ENCODE data around the gene NBDY.
"Not testable (repeated sequence)": the region's sequence is repeated elsewhere in the genome, so short reads cannot be mapped to it uniquely, and the experiment has no call there.

Gene NBDY, protein sequence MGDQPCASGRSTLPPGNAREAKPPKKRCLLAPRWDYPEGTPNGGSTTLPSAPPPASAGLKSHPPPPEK

GRCh38 chrX:56729152-56729850 is at the start of gene NBDY:
Gene NBDY (plus strand): TSS chrX:56729243. CDS start chrX:56729354, 111 bp downstream.
- H3K27me3 ChIP-seq (ENCODE audit: control insufficient read depth, insufficient read depth, low read length), result no peaks in the 10 kb centered on the region
- H3K27ac ChIP-seq (ENCODE audit: low read depth, low read length), result peak within 1 kb of the TSS; percentile 56
- peak within 1 kb of the TSS; percentile 71 for H3K4me3 ChIP-seq (ENCODE audit: low read length)
- peak within 1 kb of the TSS; percentile 57 for H3K9ac ChIP-seq (ENCODE audit: low read length)
- H3K4me1 ChIP-seq (ENCODE audit: control insufficient read depth, insufficient read depth, low read length), result no peaks in the 10 kb centered on the region
- H3K36me3 ChIP-seq (ENCODE audit: control insufficient read depth, insufficient read depth, low read length), result no peaks in the 10 kb centered on the region

- not testable (repeated sequence) for H3K4me3 ChIP-seq (ENCODE audit: low read length); H3K4me1 ChIP-seq (ENCODE audit: control insufficient read depth, insufficient read depth, low read length); H3K9ac ChIP-seq (ENCODE audit: low read length); H3K36me3 ChIP-seq (ENCODE audit: control insufficient read depth, insufficient read depth, low read length); H3K27ac ChIP-seq (ENCODE audit: low read depth, low read length); H3K27me3 ChIP-seq (ENCODE audit: control insufficient read depth, insufficient read depth, low read length)
Observed at GRCh38 chrX:56704530-56704929, 24.5 kb upstream of the NBDY start.

DNA sequence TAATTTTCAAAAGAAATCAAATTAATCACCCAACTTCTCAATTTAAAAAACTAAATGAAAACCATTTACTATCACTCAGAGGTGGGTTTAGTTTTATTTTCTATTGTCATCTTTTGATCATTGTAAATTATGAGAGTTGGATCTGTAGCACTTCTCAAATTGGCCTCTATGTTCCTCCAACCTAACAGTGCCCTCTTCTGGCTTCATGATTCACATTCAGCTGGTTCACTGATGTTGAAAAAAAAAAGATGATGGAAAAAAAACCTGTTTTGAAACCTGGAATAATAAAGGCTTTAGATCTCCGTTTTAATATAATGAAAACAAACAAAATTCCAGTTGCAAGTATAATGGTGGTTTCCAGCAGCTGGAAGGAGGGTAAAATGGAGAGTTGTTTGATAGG is 2.4 kb upstream of the NBDY start:
- no peak overlapping the region for H3K4me3 ChIP-seq (ENCODE audit: low read length)

DNA sequence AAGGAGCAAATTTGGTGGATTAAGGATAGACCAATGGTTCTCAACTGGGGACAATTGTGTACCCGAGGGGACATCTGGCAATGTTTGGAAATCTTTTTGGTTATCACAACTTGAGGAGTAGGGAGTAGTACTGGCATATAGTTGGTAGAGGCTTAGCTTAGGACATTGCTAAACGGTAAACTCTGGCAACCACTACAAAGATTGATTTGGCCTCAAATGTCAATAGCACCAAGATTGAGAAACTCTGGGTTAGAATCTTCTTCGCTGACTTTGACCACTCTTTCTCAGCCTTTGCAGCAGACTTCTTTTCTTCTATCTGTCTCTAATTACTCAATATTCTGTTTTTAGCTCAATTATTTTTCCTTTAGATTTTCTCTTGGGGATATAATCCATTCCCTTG is 1.5 kb upstream of the NBDY start:
- H3K4me1 ChIP-seq (ENCODE audit: control insufficient read depth, insufficient read depth, low read length), result no peaks in the 10 kb centered on the region
- no peak overlapping the region for H3K9ac ChIP-seq (ENCODE audit: low read length)
- H3K4me3 ChIP-seq (ENCODE audit: low read length), result no peak overlapping the region
- H3K27me3 ChIP-seq (ENCODE audit: control insufficient read depth, insufficient read depth, low read length), result no peaks in the 10 kb centered on the region
- H3K36me3 ChIP-seq (ENCODE audit: control insufficient read depth, insufficient read depth, low read length), result no peaks in the 10 kb centered on the region
- no peak overlapping the region for H3K27ac ChIP-seq (ENCODE audit: low read depth, low read length)

More for the DNA sequence above, 2.4 kb upstream of the NBDY start:
- H3K27ac ChIP-seq (ENCODE audit: low read depth, low read length), result no peak overlapping the region
- no peaks in the 10 kb centered on the region for H3K27me3 ChIP-seq (ENCODE audit: control insufficient read depth, insufficient read depth, low read length)
- H3K9ac ChIP-seq (ENCODE audit: low read length), result no peak overlapping the region
- H3K36me3 ChIP-seq (ENCODE audit: control insufficient read depth, insufficient read depth, low read length), result no peaks in the 10 kb centered on the region
- no peaks in the 10 kb centered on the region for H3K4me1 ChIP-seq (ENCODE audit: control insufficient read depth, insufficient read depth, low read length)

- Histone ChIP-seq H3K27me3 (ENCODE audit: control insufficient read depth, insufficient read depth, low read length) (no peaks in the 10 kb centered on the region), H3K27ac (ENCODE audit: low read depth, low read length) (no peak overlapping the region), H3K36me3 (ENCODE audit: control insufficient read depth, insufficient read depth, low read length) (no peaks in the 10 kb centered on the region), H3K4me1 (ENCODE audit: control insufficient read depth, insufficient read depth, low read length) (no peaks in the 10 kb centered on the region), H3K9ac (ENCODE audit: low read length) (no peak overlapping the region), H3K4me3 (ENCODE audit: low read length) (no peak overlapping the region)
Observed at GRCh38 chrX:56728321-56728720, 722 bp upstream of the NBDY start.

DNA sequence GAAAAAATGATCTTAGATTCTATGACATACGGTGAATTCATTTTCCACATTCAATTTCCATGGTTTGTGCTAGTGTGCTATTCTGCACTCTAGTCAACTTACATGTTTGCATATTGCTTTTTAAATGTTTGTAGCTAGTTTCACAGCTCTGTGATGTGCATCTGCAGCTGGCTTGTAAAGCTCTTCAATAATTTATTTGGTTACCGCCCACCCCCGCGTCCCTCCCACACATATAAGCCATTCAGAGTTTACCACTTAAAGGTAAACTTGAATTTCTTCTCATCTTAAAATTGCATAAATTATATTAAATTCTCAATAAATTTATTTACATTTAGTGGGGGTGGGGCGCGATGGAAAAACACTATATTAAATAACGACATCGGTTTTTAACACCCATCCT is 291 bp upstream of the NBDY start:
- Histone ChIP-seq H3K27ac (ENCODE audit: low read depth, low read length) (no peak overlapping the region), H3K9ac (ENCODE audit: low read length) (no peak overlapping the region), H3K36me3 (ENCODE audit: control insufficient read depth, insufficient read depth, low read length) (no peaks in the 10 kb centered on the region), H3K4me3 (ENCODE audit: low read length) (peak overlapping the region; percentile 71), H3K27me3 (ENCODE audit: control insufficient read depth, insufficient read depth, low read length) (no peaks in the 10 kb centered on the region), H3K4me1 (ENCODE audit: control insufficient read depth, insufficient read depth, low read length) (no peaks in the 10 kb centered on the region)

DNA sequence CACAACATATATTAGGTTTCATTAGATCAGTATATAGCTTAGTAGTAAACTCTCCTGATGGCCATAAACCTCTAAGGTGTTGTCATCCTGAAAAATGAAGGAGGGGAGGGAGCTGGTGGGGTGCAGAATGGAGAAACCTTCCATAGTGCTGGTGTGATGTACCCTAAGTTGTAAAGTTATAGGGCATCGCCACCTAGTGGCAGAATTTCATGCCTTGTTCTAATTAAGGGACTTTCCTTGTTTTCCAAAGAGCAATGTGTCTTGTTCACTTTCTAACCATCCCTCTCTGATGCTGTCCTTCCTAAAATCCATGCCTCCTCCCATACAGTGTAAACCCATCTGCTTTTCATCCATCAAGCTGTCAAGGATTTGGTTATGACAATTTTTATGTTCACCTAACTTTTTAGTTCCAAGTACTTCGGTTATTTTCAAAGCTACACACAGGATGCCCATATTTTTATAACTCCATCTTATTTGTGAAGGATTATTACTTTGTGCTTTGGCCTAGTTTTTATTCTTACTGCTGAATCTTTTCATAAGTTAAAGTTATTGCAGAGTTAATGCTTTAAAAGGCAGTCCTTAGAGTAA is 4.5 kb downstream of the NBDY start:
- Histone ChIP-seq H3K4me1 (ENCODE audit: control insufficient read depth, insufficient read depth, low read length) (no peaks in the 10 kb centered on the region), H3K27ac (ENCODE audit: low read depth, low read length) (no peak overlapping the region), H3K4me3 (ENCODE audit: low read length) (no peak overlapping the region), H3K27me3 (ENCODE audit: control insufficient read depth, insufficient read depth, low read length) (no peaks in the 10 kb centered on the region), H3K9ac (ENCODE audit: low read length) (no peak overlapping the region), H3K36me3 (ENCODE audit: control insufficient read depth, insufficient read depth, low read length) (no peaks in the 10 kb centered on the region)

GRCh38 chrX:56736219-56736618 is 7.2 kb downstream of the NBDY start:
- Histone ChIP-seq H3K27ac (ENCODE audit: low read depth, low read length) (no peak overlapping the region), H3K9ac (ENCODE audit: low read length) (no peak overlapping the region), H3K27me3 (ENCODE audit: control insufficient read depth, insufficient read depth, low read length) (no peaks in the 10 kb centered on the region), H3K4me3 (ENCODE audit: low read length) (no peak overlapping the region), H3K4me1 (ENCODE audit: control insufficient read depth, insufficient read depth, low read length) (no peaks in the 10 kb centered on the region), H3K36me3 (ENCODE audit: control insufficient read depth, insufficient read depth, low read length) (no peaks in the 10 kb centered on the region)

GRCh38 chrX:56738670-56739069 is 9.6 kb downstream of the NBDY start:
- no peak overlapping the region for H3K4me3 ChIP-seq (ENCODE audit: low read length)
- H3K27me3 ChIP-seq (ENCODE audit: control insufficient read depth, insufficient read depth, low read length), result no peaks in the 10 kb centered on the region
- H3K27ac ChIP-seq (ENCODE audit: low read depth, low read length), result no peak overlapping the region
- H3K36me3 ChIP-seq (ENCODE audit: control insufficient read depth, insufficient read depth, low read length), result no peaks in the 10 kb centered on the region
- H3K9ac ChIP-seq (ENCODE audit: low read length), result no peak overlapping the region
- H3K4me1 ChIP-seq (ENCODE audit: control insufficient read depth, insufficient read depth, low read length), result no peaks in the 10 kb centered on the region

GRCh38 chrX:56744996-56745395 is 16.0 kb downstream of the NBDY start:
- no peaks in the 10 kb centered on the region for H3K36me3 ChIP-seq (ENCODE audit: control insufficient read depth, insufficient read depth, low read length)
- H3K4me3 ChIP-seq (ENCODE audit: low read length), result no peak overlapping the region
- H3K4me1 ChIP-seq (ENCODE audit: control insufficient read depth, insufficient read depth, low read length), result no peaks in the 10 kb centered on the region
- no peaks in the 10 kb centered on the region for H3K27me3 ChIP-seq (ENCODE audit: control insufficient read depth, insufficient read depth, low read length)
- H3K9ac ChIP-seq (ENCODE audit: low read length), result no peak overlapping the region
- no peak overlapping the region for H3K27ac ChIP-seq (ENCODE audit: low read depth, low read length)

DNA sequence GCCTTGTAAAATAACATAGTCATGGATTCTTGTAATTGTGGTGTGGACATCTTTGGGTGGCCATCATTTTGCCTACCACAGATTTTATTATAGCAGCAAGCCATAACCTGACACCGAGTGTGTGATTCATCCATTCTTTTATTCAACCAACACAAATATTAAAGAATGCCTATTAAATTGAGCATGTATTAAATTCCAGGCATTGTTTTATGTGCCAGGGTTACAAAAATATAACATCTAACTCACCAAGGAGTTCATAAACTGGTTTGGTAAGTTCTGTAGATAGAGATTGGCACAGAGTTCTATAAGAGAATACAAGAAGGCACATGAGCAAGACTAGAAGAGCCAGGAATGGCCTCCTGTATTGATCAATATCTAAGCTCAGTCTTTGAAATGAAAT is 18.0 kb downstream of the NBDY start:
- Histone ChIP-seq H3K4me1 (ENCODE audit: control insufficient read depth, insufficient read depth, low read length) (no peaks in the 10 kb centered on the region), H3K27me3 (ENCODE audit: control insufficient read depth, insufficient read depth, low read length) (no peaks in the 10 kb centered on the region), H3K4me3 (ENCODE audit: low read length) (no peak overlapping the region), H3K9ac (ENCODE audit: low read length) (no peak overlapping the region), H3K27ac (ENCODE audit: low read depth, low read length) (no peak overlapping the region), H3K36me3 (ENCODE audit: control insufficient read depth, insufficient read depth, low read length) (no peaks in the 10 kb centered on the region)

GRCh38 chrX:56751071-56751470 is 22.0 kb downstream of the NBDY start:
- no peaks in the 10 kb centered on the region for H3K4me1 ChIP-seq (ENCODE audit: control insufficient read depth, insufficient read depth, low read length)
- H3K27ac ChIP-seq (ENCODE audit: low read depth, low read length), result no peak overlapping the region
- H3K27me3 ChIP-seq (ENCODE audit: control insufficient read depth, insufficient read depth, low read length), result no peaks in the 10 kb centered on the region
- no peak overlapping the region for H3K4me3 ChIP-seq (ENCODE audit: low read length)
- H3K9ac ChIP-seq (ENCODE audit: low read length), result no peak overlapping the region
- H3K36me3 ChIP-seq (ENCODE audit: control insufficient read depth, insufficient read depth, low read length), result no peaks in the 10 kb centered on the region

DNA sequence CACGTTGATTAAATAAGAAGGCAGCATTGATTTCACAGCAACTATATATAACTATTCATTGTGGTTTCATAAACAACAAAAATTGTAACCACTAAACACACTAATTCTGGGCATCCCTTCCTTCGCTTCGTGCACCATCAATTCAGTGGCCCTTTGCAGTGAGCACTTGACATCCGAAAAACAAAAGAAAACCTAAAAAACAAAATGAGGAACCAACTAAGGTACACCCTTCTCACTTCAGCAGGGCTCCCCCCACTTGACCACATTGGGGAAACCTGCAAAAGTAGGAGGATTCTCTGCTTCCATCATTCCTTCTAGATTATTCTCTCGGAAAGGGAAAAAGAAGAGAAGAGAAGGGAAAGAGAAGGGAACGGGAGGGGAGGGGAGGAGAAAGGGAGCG is 28.3 kb downstream of the NBDY start:
- Histone ChIP-seq H3K27me3 (ENCODE audit: control insufficient read depth, insufficient read depth, low read length) (no peaks in the 10 kb centered on the region), H3K27ac (ENCODE audit: low read depth, low read length) (no peak overlapping the region), H3K4me3 (ENCODE audit: low read length) (no peak overlapping the region), H3K9ac (ENCODE audit: low read length) (no peak overlapping the region), H3K36me3 (ENCODE audit: control insufficient read depth, insufficient read depth, low read length) (no peaks in the 10 kb centered on the region), H3K4me1 (ENCODE audit: control insufficient read depth, insufficient read depth, low read length) (no peaks in the 10 kb centered on the region)

Measured in rectal smooth muscle tissue (tissue), 1 donor.